ENCODE data around the gene SLC30A5. TPM values are rescaled to one million over a fixed set of nuclear protein-coding genes. Genes with fewer than 3 reads are reported as not detected.

SLC30A5 gene
- total and polyA plus RNA-seq, 9 of the 15 experiments (the other 6 are each of a cell fraction or from before 2014, with no cell fraction given) = 22.9 to 86.8 (median 62.5) TPM

- no peak for DNase-seq (ENCODE audit: extremely low read depth in 1 of 4, low spot score in 3 of 4)
- Histone ChIP-seq H3K27me3 (ENCODE audit: control insufficient read depth in 2 of 2, insufficient read depth in 2 of 2, low read length in 2 of 2) (no peaks in the 10 kb centered on the region), H3K36me3 (ENCODE audit: control insufficient read depth, insufficient read depth, low read length) (peaks cover 51% of the 10 kb centered on the region), H4K20me1 (replicated peaks; ENCODE audit: control insufficient read depth, insufficient read depth, low read length) (0 out of 2 replicates have a peak, but pooled peaks cover 3% of the 10 kb centered on the region), H3K79me2 (ENCODE audit: control insufficient read depth, insufficient read depth, low read length) (no peaks in the 10 kb centered on the region), H3K9me1 (ENCODE audit: control insufficient read depth, insufficient read depth, low read length) (no peaks in the 10 kb centered on the region), H3K4me2 (ENCODE audit: insufficient read depth, low read length) (no peak overlapping the region), H3K9me3 (replicated peaks; ENCODE audit: control insufficient read depth, insufficient read depth, low read depth, low read length) (no peaks in the 10 kb centered on the region), H3K9ac (ENCODE audit: insufficient read depth in 1 of 2, low read depth in 2 of 2, low read length in 2 of 2) (no peak overlapping the region), H3K27ac (ENCODE audit: extremely low read depth, low read depth, low read length) (no peak overlapping the region), H3K4me1 (replicated peaks in 1 of 2; ENCODE audit: control insufficient read depth in 2 of 2, insufficient read depth in 2 of 2, low read length in 2 of 2) (no peaks in the 10 kb centered on the region), H3K4me3 (no peak overlapping the region), H2AFZ (ENCODE audit: low read depth, low read length) (no peak overlapping the region)
- intact Hi-C loops (cut with micrococcal nuclease) (no loop called here), in situ Hi-C loops (cut with MboI) (no loop called here)
- no TSS peak for BruUV-seq (replicated peaks)
- TF ChIP-seq PYGO2 (tag; IDR thresholded peaks at IDR 0.05) (no peak), ZNF436 (CRISPR knock-in tag; IDR thresholded peaks at IDR 0.05) (no peak)
- no peak for FAIRE-seq
- CTCF ChIA-PET (ENCODE audit: low intra/inter-chr PET ratio) = no interaction called here
- no peak for ATAC-seq
- POLR2A ChIA-PET = no interaction called here
These were observed 35.6 kb downstream of the SLC30A5 start for GRCh38 chr5:69129413-69129812.

GRCh38 chr5:69130241-69130640, 36.4 kb downstream of the SLC30A5 start:
- 42% methylated on average over 2 of the region's 2 CpGs for WGBS (ENCODE audit: insufficient coverage, low coverage, missing lambda C conversion rate)
- no peak for ATAC-seq
- H2AFZ ChIP-seq (ENCODE audit: low read depth, low read length) = no peak overlapping the region
- no TSS peak for BruUV-seq (replicated peaks)
- 0 out of 2 replicates have a peak, but pooled peaks cover 3% of the 10 kb centered on the region for H4K20me1 ChIP-seq (replicated peaks; ENCODE audit: control insufficient read depth, insufficient read depth, low read length)
- H3K79me2 ChIP-seq (ENCODE audit: control insufficient read depth, insufficient read depth, low read length) = no peaks in the 10 kb centered on the region
- no peaks in the 10 kb centered on the region for H3K9me1 ChIP-seq (ENCODE audit: control insufficient read depth, insufficient read depth, low read length)
- no peak overlapping the region for H3K4me3 ChIP-seq
- in situ Hi-C loops (cut with MboI) (no loop called here), intact Hi-C loops (cut with micrococcal nuclease) (no loop called here)
- H3K4me1 ChIP-seq (replicated peaks in 1 of 2; ENCODE audit: control insufficient read depth in 2 of 2, insufficient read depth in 2 of 2, low read length in 2 of 2) = no peaks in the 10 kb centered on the region
- no peak overlapping the region for H3K9ac ChIP-seq (ENCODE audit: insufficient read depth in 1 of 2, low read depth in 2 of 2, low read length in 2 of 2)
- FAIRE-seq = no peak
- ChIA-PET POLR2A (no interaction called here), CTCF (ENCODE audit: low intra/inter-chr PET ratio) (no interaction called here)
- peaks cover 44% of the 10 kb centered on the region for H3K36me3 ChIP-seq (ENCODE audit: control insufficient read depth, insufficient read depth, low read length)
- no peak for TF ChIP-seq ZNF511 (CRISPR knock-in tag; IDR thresholded peaks at IDR 0.05)
- TF ChIP-seq HDAC3 (IDR thresholded peaks at IDR 0.05; ENCODE audit: borderline replicate concordance, partially characterized antibody) = no peak
- no peak for TF ChIP-seq SNIP1 (IDR thresholded peaks at IDR 0.05; ENCODE audit: low read depth)
- TF ChIP-seq TAF15 (IDR thresholded peaks at IDR 0.05; ENCODE audit: low read depth, low read length) = no peak
- no peak for TF ChIP-seq ZNF507 (tag; conservative IDR thresholded peaks at IDR 0.05)
- TF ChIP-seq ZNF398 (CRISPR knock-in tag; IDR thresholded peaks at IDR 0.05) = no peak
- no peak for TF ChIP-seq E2F8 (IDR thresholded peaks at IDR 0.05; ENCODE audit: low read depth, partially characterized antibody)
- DNase-seq (ENCODE audit: extremely low read depth in 1 of 4, low spot score in 3 of 4) = no peak
- no peak overlapping the region for H3K27ac ChIP-seq (ENCODE audit: extremely low read depth, low read depth, low read length)
- no peaks in the 10 kb centered on the region for H3K9me3 ChIP-seq (replicated peaks; ENCODE audit: control insufficient read depth, insufficient read depth, low read depth, low read length)
- no peak overlapping the region for H3K4me2 ChIP-seq (ENCODE audit: insufficient read depth, low read length)
- no peaks in the 10 kb centered on the region for H3K27me3 ChIP-seq (ENCODE audit: control insufficient read depth in 2 of 2, insufficient read depth in 2 of 2, low read length in 2 of 2)
